ENCODE results near the gene FTCD. TPM values are rescaled to one million over a fixed set of nuclear protein-coding genes. Genes with fewer than 3 reads are reported as not detected.

The FTCD gene
- total and polyA plus RNA-seq, 9 of the 15 experiments (the other 6 are each of a cell fraction or from before 2014, with no cell fraction given): 0.11 to 1.6 (median 0.67) TPM; not detected in 5

- Histone ChIP-seq H3K9me1 (ENCODE audit: control insufficient read depth, insufficient read depth, low read length) (no peaks in the 10 kb centered on the region), H3K27me3 (ENCODE audit: control insufficient read depth in 2 of 2, insufficient read depth in 2 of 2, low read length in 2 of 2) (peaks cover 22 to 67% of the 10 kb centered on the region in 2 experiments; a peak in 4 of 5 replicates), H3K79me2 (ENCODE audit: control insufficient read depth, insufficient read depth, low read length) (no peaks in the 10 kb centered on the region), H3K4me3 (no peak overlapping the region), H3K36me3 (ENCODE audit: control insufficient read depth, insufficient read depth, low read length) (no peaks in the 10 kb centered on the region), H3K4me1 (replicated peaks in 1 of 2; ENCODE audit: control insufficient read depth in 2 of 2, insufficient read depth in 2 of 2, low read length in 2 of 2) (peaks cover 0 to 78% of the 10 kb centered on the region in 2 experiments; a peak in 2 of 5 replicates), H3K27ac (ENCODE audit: extremely low read depth, low read depth, low read length) (no peak overlapping the region), H2AFZ (ENCODE audit: low read depth, low read length) (no peak overlapping the region), H3K4me2 (ENCODE audit: insufficient read depth, low read length) (no peak overlapping the region), H3K9me3 (replicated peaks; ENCODE audit: control insufficient read depth, insufficient read depth, low read depth, low read length) (no peaks in the 10 kb centered on the region), H4K20me1 (replicated peaks; ENCODE audit: control insufficient read depth, insufficient read depth, low read length) (peaks cover 7% of the 10 kb centered on the region; the same call in 1 of the 2 replicates), H3K9ac (ENCODE audit: insufficient read depth in 1 of 2, low read depth in 2 of 2, low read length in 2 of 2) (no peak overlapping the region)
- FAIRE-seq: no peak
- ATAC-seq: no peak
- BruUV-seq (replicated peaks): no TSS peak
- no peak for DNase-seq (ENCODE audit: extremely low read depth in 1 of 4, low spot score in 3 of 4)
- 2% methylated on average over 10 of the region's 12 CpGs for WGBS (ENCODE audit: insufficient coverage, low coverage, missing lambda C conversion rate)
- CTCF ChIA-PET (ENCODE audit: low intra/inter-chr PET ratio): no interaction called here
- intact Hi-C loops (cut with micrococcal nuclease): no loop called here
- TF ChIP-seq JUNB (CRISPR knock-in tag; conservative IDR thresholded peaks at IDR 0.05): no peak
- TF ChIP-seq EGR1 (conservative IDR thresholded peaks at IDR 0.05): peak; percentile 34
- POLR2A ChIA-PET: no interaction called here
- in situ Hi-C loops (cut with MboI): no loop called here
Observed at GRCh38 chr21:46122758-46123683, 32.4 kb downstream of the FTCD start.

- intact Hi-C loops (cut with micrococcal nuclease): no loop called here
Observed at GRCh38 chr21:46122237-46122671, 33.1 kb downstream of the FTCD start.

More at GRCh38 chr21:46122237-46122671, 33.1 kb downstream of the FTCD start:
- Histone ChIP-seq H3K4me2 (ENCODE audit: insufficient read depth, low read length) (no peak overlapping the region), H3K36me3 (ENCODE audit: control insufficient read depth, insufficient read depth, low read length) (no peaks in the 10 kb centered on the region), H3K4me3 (no peak overlapping the region), H3K27ac (ENCODE audit: extremely low read depth, low read depth, low read length) (no peak overlapping the region), H3K9me1 (ENCODE audit: control insufficient read depth, insufficient read depth, low read length) (no peaks in the 10 kb centered on the region), H4K20me1 (replicated peaks; ENCODE audit: control insufficient read depth, insufficient read depth, low read length) (peaks cover 4% of the 10 kb centered on the region; the same call in 1 of the 2 replicates), H2AFZ (ENCODE audit: low read depth, low read length) (no peak overlapping the region), H3K4me1 (replicated peaks in 1 of 2; ENCODE audit: control insufficient read depth in 2 of 2, insufficient read depth in 2 of 2, low read length in 2 of 2) (peaks cover 0 to 76% of the 10 kb centered on the region in 2 experiments; a peak in 2 of 5 replicates), H3K79me2 (ENCODE audit: control insufficient read depth, insufficient read depth, low read length) (no peaks in the 10 kb centered on the region), H3K9ac (ENCODE audit: insufficient read depth in 1 of 2, low read depth in 2 of 2, low read length in 2 of 2) (peak overlapping the region in 1 of 2 experiments; percentile 28; a peak in 2 of 4 replicates), H3K27me3 (ENCODE audit: control insufficient read depth in 2 of 2, insufficient read depth in 2 of 2, low read length in 2 of 2) (peaks cover 15 to 67% of the 10 kb centered on the region in 2 experiments; a peak in 4 of 5 replicates), H3K9me3 (replicated peaks; ENCODE audit: control insufficient read depth, insufficient read depth, low read depth, low read length) (no peaks in the 10 kb centered on the region)
- ATAC-seq (peak; percentile 6; the same call in 1 of the 3 replicates), FAIRE-seq (no peak), DNase-seq (ENCODE audit: extremely low read depth in 1 of 4, low spot score in 3 of 4) (no peak)
- ChIA-PET POLR2A (interaction anchor here (2.0 kb wide), 1 partner anchor 8 kb away, joined by 4 read pairs; no protein-coding TSS in a partner anchor), CTCF (ENCODE audit: low intra/inter-chr PET ratio) (no interaction called here)
- TF ChIP-seq CXXC5 (CRISPR knock-in tag; IDR thresholded peaks at IDR 0.05) (no peak), ARID1B (IDR thresholded peaks at IDR 0.05) (no peak), TBP (optimal IDR thresholded peaks at IDR 0.05; ENCODE audit: low read depth, low read length) (no peak), ZEB2 (IDR thresholded peaks at IDR 0.05) (no peak)
- no TSS peak for BruUV-seq (replicated peaks)
- 1% methylated on average over 12 of the region's 12 CpGs for WGBS (ENCODE audit: insufficient coverage, low coverage, missing lambda C conversion rate)
- in situ Hi-C loops (cut with MboI): no loop called here
